Heart left ventricle (tissue), 13 donors: ENCODE results near the gene STUB1.

Experiments
- POLR2A ChIP-seq, 2 donors: fragments of 450-650 bp; IDR thresholded peaks; one replicate each; pipeline ENCODE4 v1.6.1; 2017; ENCODE audit warnings: antibody characterized with exemption in 2 of 2, mild to moderate bottlenecking in 2 of 2, moderate library complexity in 2 of 2
- TF ChIP-seq, protein P1 (sequence below), 12 donors: fragments of 200-600 bp; sonication (generic) in 4 of 12; IDR thresholded peaks; one replicate each; pipeline versions ENCODE4 v1.5.0 to v1.8.0; 2018 to 2022; ENCODE audit warnings: antibody characterized with exemption in 12 of 12, mild to moderate bottlenecking in 5 of 12
- donor health status: ischemic (EF 13 %, LVEDD 7.1; RV severe dilation, severe dysfunction).
- donor health status: DM: no; HTN: yes; CAD: no.
- donor health status: DM: no; HTN: no; CAD: no.
- donor health status: ischemic (EF 25% LVEDD 6.9; RV normal size, moderate dysfunction).
- donor health status: ischemic (EF 25% LVEDD 5.7; RV mildly dilated, moderate dysfunction).
- donor health status: ischemic (EF 35%, LVEDD 5.7; RV mildly dilated, moderate dysfunction).
- donor health status: nonischemic (EF 11% LVEDD 7.7; RV severe dilation, severe dysfunction).
- donor health status: DM: yes; HTN: yes; CAD: no.
- donor health status: PGD.
- donor health status: ischemic (EF 29% LVEDD 5.4; RV normal size, mild dysfunction).
- donor health status: nonischemic (EF 23%, LVEDD 6.1; RV moderate dilation, normal function).

DNA sequence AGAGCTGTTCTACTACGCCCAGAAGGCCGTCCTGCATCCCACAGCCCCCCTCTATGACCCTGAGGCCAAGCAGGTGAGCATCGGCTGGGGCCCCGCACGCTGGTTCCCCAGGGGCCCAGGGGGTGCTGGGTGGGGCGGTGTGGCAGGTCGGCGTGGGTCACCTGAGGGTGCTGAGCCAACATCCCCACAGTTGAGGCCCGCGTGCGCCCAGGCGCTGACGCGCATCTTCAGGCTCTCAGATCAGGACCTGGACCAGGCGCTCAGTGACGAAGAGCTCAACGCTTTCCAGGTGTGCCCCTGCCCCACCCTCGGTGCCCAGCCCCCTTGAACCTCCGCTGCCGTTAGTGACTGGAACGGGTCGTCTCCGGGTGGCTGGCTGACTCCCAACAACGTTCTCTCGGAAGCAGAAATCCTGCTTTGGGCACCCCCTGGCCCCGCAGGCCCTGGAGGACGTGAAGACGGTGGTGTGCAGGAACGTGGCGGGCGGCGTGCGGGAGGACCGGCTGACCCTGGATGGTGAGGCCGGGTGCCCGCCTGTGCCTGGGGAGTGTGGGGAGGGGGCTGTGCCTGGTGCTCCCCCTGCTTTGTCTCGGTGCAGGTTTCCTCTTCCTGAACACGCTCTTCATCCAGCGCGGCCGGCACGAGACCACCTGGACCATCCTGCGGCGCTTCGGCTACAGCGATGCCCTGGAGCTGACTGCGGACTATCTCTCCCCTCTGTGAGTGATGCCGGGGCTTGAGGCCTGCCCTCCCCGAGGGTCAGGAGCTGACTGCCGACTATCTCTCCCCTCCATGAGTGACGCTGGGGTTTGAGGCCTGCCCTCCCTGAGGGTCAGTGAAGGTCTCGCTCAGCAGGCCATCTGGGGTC is 9.5 kb upstream of the STUB1 start:
- TF ChIP-seq, protein P1, sequence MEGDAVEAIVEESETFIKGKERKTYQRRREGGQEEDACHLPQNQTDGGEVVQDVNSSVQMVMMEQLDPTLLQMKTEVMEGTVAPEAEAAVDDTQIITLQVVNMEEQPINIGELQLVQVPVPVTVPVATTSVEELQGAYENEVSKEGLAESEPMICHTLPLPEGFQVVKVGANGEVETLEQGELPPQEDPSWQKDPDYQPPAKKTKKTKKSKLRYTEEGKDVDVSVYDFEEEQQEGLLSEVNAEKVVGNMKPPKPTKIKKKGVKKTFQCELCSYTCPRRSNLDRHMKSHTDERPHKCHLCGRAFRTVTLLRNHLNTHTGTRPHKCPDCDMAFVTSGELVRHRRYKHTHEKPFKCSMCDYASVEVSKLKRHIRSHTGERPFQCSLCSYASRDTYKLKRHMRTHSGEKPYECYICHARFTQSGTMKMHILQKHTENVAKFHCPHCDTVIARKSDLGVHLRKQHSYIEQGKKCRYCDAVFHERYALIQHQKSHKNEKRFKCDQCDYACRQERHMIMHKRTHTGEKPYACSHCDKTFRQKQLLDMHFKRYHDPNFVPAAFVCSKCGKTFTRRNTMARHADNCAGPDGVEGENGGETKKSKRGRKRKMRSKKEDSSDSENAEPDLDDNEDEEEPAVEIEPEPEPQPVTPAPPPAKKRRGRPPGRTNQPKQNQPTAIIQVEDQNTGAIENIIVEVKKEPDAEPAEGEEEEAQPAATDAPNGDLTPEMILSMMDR (IDR thresholded peaks at IDR 0.05): no peak
- no peak for TF ChIP-seq POLR2A (IDR thresholded peaks at IDR 0.05)
